Left renal cortex interstitium (tissue), 4 donors: Measurements from ENCODE around the gene ZNG1B. TPM values are rescaled to one million over a fixed set of nuclear protein-coding genes. Genes with fewer than 3 reads are reported as not detected.
"Not testable (repeated sequence)": the region's sequence is repeated elsewhere in the genome, so short reads cannot be mapped to it uniquely, and the experiment has no call there.

Experiments
- DNase-seq, 4 donors: peaks; one replicate each; pipeline ENCODE4 v3.0.0-alpha.2; 2013; ENCODE audit warnings: low read depth in 4 of 4, low spot score in 2 of 4, missing footprints in 1 of 4
- polyA plus RNA-seq, 4 donors: library from polyadenylated mRNA; unstranded; fragments of 120-200 nt; gene quantifications; one replicate each; pipeline ENCODE4 v1.2.1, GENCODE V29; 2013; ENCODE audit not compliant: insufficient read length in 4 of 4

The ZNG1B gene
- polyA plus RNA-seq, 4 donors = 51.4 to 66.3 (median 53.8) TPM

- not testable (repeated sequence) for DNase-seq
These were observed 105.0 kb downstream of the ZNG1B start for GRCh38 chr2:113542529-113542928.

Other genes with a start within 250 kb of the ZNG1B start
- 100 to 1,000 TPM; 202 to 593 (median 403) TPM for gene PAX8, start 158.8 kb upstream of the ZNG1B start, polyA plus RNA-seq
- gene FOXD4L1, start 61.0 kb downstream of the ZNG1B start, polyA plus RNA-seq = under 1 TPM; 0.20 to 0.56 (median 0.35) TPM
- gene RABL2A, start 189.6 kb downstream of the ZNG1B start, polyA plus RNA-seq = 10 to 100 TPM; 27.0 to 83.1 (median 51.9) TPM